Pancreas (tissue), 10 donors: ENCODE measurements around the gene PTCH2. TPM values are rescaled to one million over a fixed set of nuclear protein-coding genes. Genes with fewer than 3 reads are reported as not detected.

Source experiments
- ATAC-seq, 4 donors: fragments of 200-7000 bp; cut with Tn5 transposase; one replicate each; pipeline versions ENCODE4 v1.8.0 to v1.9.1; 2020; ENCODE audit warnings: mild to moderate bottlenecking in 4 of 4, moderate library complexity in 4 of 4
- DNase-seq, 6 donors: peaks; one replicate each; pipeline ENCODE4 v3.0.0-alpha.2; 2020
- FAIRE-seq: peaks from 2 replicates; lab custom pipeline; 2012; peaks lifted over from hg19 to GRCh38; lab: Jason Lieb, UNC
- H3K27ac ChIP-seq, 4 donors: fragments of 200-600 bp; sonication (generic); 1 replicate in 3 of 4; 2 replicates in 1 of 4; pipeline versions ENCODE4 v1.5.0 to v1.8.0; 2020
- H3K27me3 ChIP-seq, 4 donors: fragments of 200-600 bp; one replicate each; pipeline ENCODE4 v1.8.0; 2021
- H3K36me3 ChIP-seq, 3 donors: fragments of 200-600 bp; sonication (generic) in 1 of 3; one replicate each; pipeline versions ENCODE4 v1.5.0 to v1.8.0; 2020 to 2021
- H3K4me1 ChIP-seq, 3 donors: fragments of 200-600 bp; one replicate each; pipeline ENCODE4 v1.8.0; 2021
- H3K4me3 ChIP-seq, 4 donors: fragments of 200-600 bp; sonication (generic) in 2 of 4; one replicate each; pipeline versions ENCODE4 v1.5.0 to v1.8.0; 2020 to 2021
- H3K9me3 ChIP-seq, 4 donors: fragments of 200-600 bp; one replicate each; pipeline ENCODE4 v1.8.0; 2021
- CTCF ChIP-seq, 4 donors: fragments of 200-600 bp; sonication (generic) in 3 of 4; IDR thresholded peaks; one replicate each; pipeline versions ENCODE4 v1.5.0 to v1.8.0; 2021; ENCODE audit warnings: antibody characterized with exemption in 4 of 4
- WGBS, 2 donors: extraction: QIAGEN DNeasy Blood & Tissue Kit; methylation state at CpG; one replicate each; pipeline ENCODE4 v1.1.7; 2013; 5-methylcytosine and 5-hydroxymethylcytosine counted together
- intact Hi-C, 3 donors: fragments of 100-400 bp; cut with DNase I; formaldehyde crosslinking; loops; one replicate each; pipeline versions ENCODE4 v1.11.1 to v1.14.2; 2022
- polyA plus RNA-seq, 2 donors: library from polyadenylated mRNA; stranded (reverse); fragments of 200-250 nt; gene quantifications; one replicate each; pipeline ENCODE4 v1.2.3, GENCODE V29; 2013
- total RNA-seq, 6 donors: library from RNA; stranded (reverse); fragmentation: NEBNext Ultra II Directional in 4 of 6; extraction: Animal tissue kit (Norgen Biotek cat#: 25700) in 4 of 6; gene quantifications; one replicate each; pipeline versions ENCODE4 v1.2.1 to v1.2.4, GENCODE V29; 2021 to 2023
- donor health status: healthy with polysubstance abuse.
- donor health status: DM: no; HTN: no; CAD: no; lungs with moderate emphysema.
- donor health status: DM: no; HTN: no; CAD: no.
- donor health status: control.
- donor health status: control.
- donor health status: Bipolar disorder and iron deficiency.
- donor health status: DM: yes; HTN: yes; CAD: no.
- donor health status: DM: no; HTN: no; CAD: no.
- donor health status: DM: no; HTN: no; CAD: no.
- donor health status: DM: yes; HTN: yes; CAD: no.

PTCH2 gene
- total and polyA plus RNA-seq, 8 donors, result 0.16 to 1.8 (median 0.38) TPM

- intact Hi-C loops, result no loop called here
- Histone ChIP-seq H3K27ac (no peak overlapping the region), H3K4me3 (no peak overlapping the region), H3K9me3 (no peaks in the 10 kb centered on the region), H3K4me1 (no peaks in the 10 kb centered on the region), H3K36me3 (peaks cover 0 to 10% (median 0%) of the 10 kb centered on the region in 3 donors), H3K27me3 (no peaks in the 10 kb centered on the region)
- no peak for FAIRE-seq
- no peak for TF ChIP-seq CTCF (IDR thresholded peaks at IDR 0.05)
- ATAC-seq, result no peak
- 97 to 98% methylated on average over 6 of the region's 6 CpGs for whole genome bisulfite sequencing, 2 donors
- DNase-seq, result no peak
Measured at GRCh38 chr1:44853201-44853600, 10.1 kb upstream of the PTCH2 start.

GRCh38 chr1:44851308-44851707 lies 8.3 kb upstream of the PTCH2 start:
- H3K4me3 ChIP-seq, result no peak overlapping the region
- peaks cover 0 to 10% (median 0%) of the 10 kb centered on the region in 3 donors for H3K36me3 ChIP-seq
- 90 to 96% methylated on average over 1 of the region's 1 CpG for WGBS, 2 donors
- intact Hi-C loops, result no loop called here
- ATAC-seq (no peak), FAIRE-seq (no peak), DNase-seq (no peak)
- H3K9me3 ChIP-seq, result no peaks in the 10 kb centered on the region
- H3K27me3 ChIP-seq, result no peaks in the 10 kb centered on the region
- no peaks in the 10 kb centered on the region for H3K4me1 ChIP-seq
- no peak overlapping the region for H3K27ac ChIP-seq
- TF ChIP-seq CTCF (IDR thresholded peaks at IDR 0.05), result no peak

- no peak overlapping the region for H3K4me3 ChIP-seq
- intact Hi-C loops, result no loop called here
- H3K36me3 ChIP-seq, result peaks cover 0 to 10% (median 0%) of the 10 kb centered on the region in 3 donors
- H3K27ac ChIP-seq, result no peak overlapping the region
- no peaks in the 10 kb centered on the region for H3K4me1 ChIP-seq
- no peak for DNase-seq
- no peak for ATAC-seq
- no peak for FAIRE-seq
- no peaks in the 10 kb centered on the region for H3K27me3 ChIP-seq
- WGBS, 2 donors, result 90 to 93% methylated on average over 2 of the region's 2 CpGs
- TF ChIP-seq CTCF (IDR thresholded peaks at IDR 0.05), result no peak
- H3K9me3 ChIP-seq, result no peaks in the 10 kb centered on the region
Measured at GRCh38 chr1:44849575-44850132, 6.6 kb upstream of the PTCH2 start.

DNA sequence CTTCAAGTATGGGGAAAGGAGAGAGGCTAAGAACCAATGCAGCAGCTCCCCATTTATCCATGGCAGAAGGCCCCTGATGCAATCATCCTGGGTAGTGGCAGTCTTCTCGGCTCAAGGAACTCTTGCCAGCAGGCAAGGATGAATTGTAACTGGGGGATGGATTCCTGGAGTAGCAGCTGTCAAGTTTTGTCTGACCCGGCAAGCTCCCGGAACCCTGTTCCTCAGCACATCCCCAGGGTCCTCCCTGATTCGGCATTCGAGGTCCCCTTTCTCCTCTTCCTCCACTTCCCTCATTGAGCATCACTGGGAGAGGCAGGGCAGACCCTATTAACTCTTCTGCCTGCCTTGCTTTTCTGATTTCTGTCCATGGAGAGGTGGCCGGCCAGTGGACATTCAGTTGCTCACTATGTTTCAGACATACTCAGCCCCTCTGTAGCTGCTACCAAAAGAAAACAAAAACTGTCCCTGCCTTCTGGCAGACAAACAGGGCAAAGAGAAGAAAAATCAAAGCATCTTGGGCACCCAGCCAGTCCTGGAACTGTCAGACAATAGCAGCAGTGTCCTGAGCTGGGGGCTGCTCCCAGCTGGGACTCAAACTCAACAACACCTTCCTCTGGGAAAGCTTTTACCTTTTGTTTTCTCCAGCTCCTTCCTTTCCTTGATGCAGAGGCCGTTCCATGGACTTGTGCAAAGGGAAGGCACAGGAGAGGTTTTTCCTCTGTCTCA lies 5.6 kb upstream of the PTCH2 start:
- no peaks in the 10 kb centered on the region for H3K27me3 ChIP-seq
- TF ChIP-seq CTCF (IDR thresholded peaks at IDR 0.05), result no peak
- H3K4me1 ChIP-seq, result no peaks in the 10 kb centered on the region
- H3K4me3 ChIP-seq, result no peak overlapping the region
- intact Hi-C loops, result no loop called here
- H3K36me3 ChIP-seq, result peaks cover 0 to 10% (median 0%) of the 10 kb centered on the region in 3 donors
- 91 to 92% methylated on average over 7 of the region's 7 CpGs for WGBS, 2 donors
- H3K27ac ChIP-seq, result no peak overlapping the region
- H3K9me3 ChIP-seq, result no peaks in the 10 kb centered on the region
- FAIRE-seq (no peak), ATAC-seq (no peak), DNase-seq (no peak)

DNA sequence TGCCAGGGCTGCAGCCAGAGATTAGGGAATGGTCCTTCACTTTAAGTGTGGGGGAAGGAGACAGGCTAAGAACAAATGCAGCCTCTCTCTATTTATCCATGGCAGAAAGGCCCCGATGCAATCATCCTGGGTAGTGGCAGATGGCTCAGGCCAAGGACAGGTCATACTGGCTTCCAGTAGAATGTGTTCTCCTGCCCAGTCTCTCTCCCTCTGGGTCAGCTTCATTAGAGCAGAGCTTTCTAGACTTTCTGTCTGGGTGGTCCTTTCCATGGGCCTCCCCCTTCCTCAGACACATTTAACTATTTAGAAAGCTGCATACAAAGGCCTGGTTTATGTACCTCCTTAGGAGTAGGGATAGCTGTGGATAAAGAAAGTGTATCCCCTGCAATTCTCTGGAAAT lies 4.8 kb upstream of the PTCH2 start:
- 78 to 100% methylated on average over 1 of the region's 1 CpG for WGBS, 2 donors
- no peak overlapping the region for H3K27ac ChIP-seq
- intact Hi-C loops, result no loop called here
- no peaks in the 10 kb centered on the region for H3K4me1 ChIP-seq
- DNase-seq, result no peak
- no peak overlapping the region for H3K4me3 ChIP-seq
- peaks cover 0 to 10% (median 0%) of the 10 kb centered on the region in 3 donors for H3K36me3 ChIP-seq
- no peaks in the 10 kb centered on the region for H3K27me3 ChIP-seq
- no peak for FAIRE-seq
- TF ChIP-seq CTCF (IDR thresholded peaks at IDR 0.05), result no peak
- H3K9me3 ChIP-seq, result no peaks in the 10 kb centered on the region
- ATAC-seq, result no peak
